HL-60 (cell line): ENCODE results near the gene NPVF.

Source experiments
- DNase-seq, 2 experiments: peaks; one replicate each; pipeline ENCODE4 v3.0.0-alpha.2; 2010 to 2020; ENCODE audit warnings: low read depth in 1 of 2, low spot score in 1 of 2
- H3K27ac ChIP-seq: fragments of 250-450 bp; sonication (Bioruptor Pico); replicated peaks from 2 replicates; pipeline ENCODE4 v1.5.1; 2020; ENCODE audit warnings: mild to moderate bottlenecking, moderate library complexity
- H3K27me3 ChIP-seq: fragments of 250-450 bp; sonication (Bioruptor Pico); 2 replicates; pipeline ENCODE4 v1.5.1; 2021; ENCODE audit warnings: mild to moderate bottlenecking, moderate library complexity; ENCODE audit not compliant: insufficient read depth, poor library complexity, severe bottlenecking
- H3K4me3 ChIP-seq: replicated peaks from 2 replicates; pipeline ENCODE4 v1.5.1; 2011; ENCODE audit warnings: mild to moderate bottlenecking, control low read depth, low read length; ENCODE audit not compliant: insufficient read depth
- GABPA ChIP-seq: IDR thresholded peaks from 2 replicates; pipeline ENCODE4 v1.6.1; 2012; ENCODE audit warnings: low read depth
- POLR2AphosphoS5 ChIP-seq: IDR thresholded peaks from 2 replicates; pipeline ENCODE4 v1.6.1; 2012; ENCODE audit warnings: low read depth
- SPI1 ChIP-seq: IDR thresholded peaks from 2 replicates; pipeline ENCODE4 v1.6.1; 2012; ENCODE audit warnings: low read depth, mild to moderate bottlenecking, borderline replicate concordance
- TF ChIP-seq, protein P1 (sequence below): IDR thresholded peaks from one replicate; pipeline ENCODE4 v1.5.1; 2011; ENCODE audit warnings: low read length, control low read depth, inconsistent platforms; ENCODE audit not compliant: insufficient read depth
- TF ChIP-seq, protein P2 (sequence below): IDR thresholded peaks from 2 replicates; pipeline ENCODE4 v1.6.1; 2012; ENCODE audit warnings: low read depth; ENCODE audit not compliant: insufficient replicate concordance

NPVF gene

DNA sequence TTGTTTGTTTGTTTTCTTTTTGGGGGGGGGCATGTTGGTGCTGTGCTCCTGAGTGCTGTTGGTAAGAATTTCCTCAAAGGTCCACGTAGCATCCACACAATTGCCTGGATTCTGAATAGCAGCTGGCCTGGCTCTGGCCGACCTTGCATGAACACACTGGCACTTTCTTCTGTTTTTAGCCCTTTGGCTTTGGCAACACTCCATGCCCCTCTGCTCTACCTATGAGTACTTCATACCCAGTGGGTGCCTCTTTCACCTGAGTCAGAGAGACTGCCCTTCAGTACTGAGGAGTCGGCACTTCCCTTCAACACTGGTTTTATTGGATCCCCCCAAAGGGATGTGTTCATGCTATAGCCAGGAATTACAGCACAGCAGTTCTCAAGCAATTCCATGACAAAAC, 7.2 kb upstream of the NPVF start:
- Histone ChIP-seq H3K4me3 (no peak overlapping the region), H3K27ac (no peak overlapping the region), H3K27me3 (no peaks in the 10 kb centered on the region)
- DNase-seq, result no peak
- TF ChIP-seq, protein P1, sequence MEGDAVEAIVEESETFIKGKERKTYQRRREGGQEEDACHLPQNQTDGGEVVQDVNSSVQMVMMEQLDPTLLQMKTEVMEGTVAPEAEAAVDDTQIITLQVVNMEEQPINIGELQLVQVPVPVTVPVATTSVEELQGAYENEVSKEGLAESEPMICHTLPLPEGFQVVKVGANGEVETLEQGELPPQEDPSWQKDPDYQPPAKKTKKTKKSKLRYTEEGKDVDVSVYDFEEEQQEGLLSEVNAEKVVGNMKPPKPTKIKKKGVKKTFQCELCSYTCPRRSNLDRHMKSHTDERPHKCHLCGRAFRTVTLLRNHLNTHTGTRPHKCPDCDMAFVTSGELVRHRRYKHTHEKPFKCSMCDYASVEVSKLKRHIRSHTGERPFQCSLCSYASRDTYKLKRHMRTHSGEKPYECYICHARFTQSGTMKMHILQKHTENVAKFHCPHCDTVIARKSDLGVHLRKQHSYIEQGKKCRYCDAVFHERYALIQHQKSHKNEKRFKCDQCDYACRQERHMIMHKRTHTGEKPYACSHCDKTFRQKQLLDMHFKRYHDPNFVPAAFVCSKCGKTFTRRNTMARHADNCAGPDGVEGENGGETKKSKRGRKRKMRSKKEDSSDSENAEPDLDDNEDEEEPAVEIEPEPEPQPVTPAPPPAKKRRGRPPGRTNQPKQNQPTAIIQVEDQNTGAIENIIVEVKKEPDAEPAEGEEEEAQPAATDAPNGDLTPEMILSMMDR, result no peak
- TF ChIP-seq, protein P2, sequence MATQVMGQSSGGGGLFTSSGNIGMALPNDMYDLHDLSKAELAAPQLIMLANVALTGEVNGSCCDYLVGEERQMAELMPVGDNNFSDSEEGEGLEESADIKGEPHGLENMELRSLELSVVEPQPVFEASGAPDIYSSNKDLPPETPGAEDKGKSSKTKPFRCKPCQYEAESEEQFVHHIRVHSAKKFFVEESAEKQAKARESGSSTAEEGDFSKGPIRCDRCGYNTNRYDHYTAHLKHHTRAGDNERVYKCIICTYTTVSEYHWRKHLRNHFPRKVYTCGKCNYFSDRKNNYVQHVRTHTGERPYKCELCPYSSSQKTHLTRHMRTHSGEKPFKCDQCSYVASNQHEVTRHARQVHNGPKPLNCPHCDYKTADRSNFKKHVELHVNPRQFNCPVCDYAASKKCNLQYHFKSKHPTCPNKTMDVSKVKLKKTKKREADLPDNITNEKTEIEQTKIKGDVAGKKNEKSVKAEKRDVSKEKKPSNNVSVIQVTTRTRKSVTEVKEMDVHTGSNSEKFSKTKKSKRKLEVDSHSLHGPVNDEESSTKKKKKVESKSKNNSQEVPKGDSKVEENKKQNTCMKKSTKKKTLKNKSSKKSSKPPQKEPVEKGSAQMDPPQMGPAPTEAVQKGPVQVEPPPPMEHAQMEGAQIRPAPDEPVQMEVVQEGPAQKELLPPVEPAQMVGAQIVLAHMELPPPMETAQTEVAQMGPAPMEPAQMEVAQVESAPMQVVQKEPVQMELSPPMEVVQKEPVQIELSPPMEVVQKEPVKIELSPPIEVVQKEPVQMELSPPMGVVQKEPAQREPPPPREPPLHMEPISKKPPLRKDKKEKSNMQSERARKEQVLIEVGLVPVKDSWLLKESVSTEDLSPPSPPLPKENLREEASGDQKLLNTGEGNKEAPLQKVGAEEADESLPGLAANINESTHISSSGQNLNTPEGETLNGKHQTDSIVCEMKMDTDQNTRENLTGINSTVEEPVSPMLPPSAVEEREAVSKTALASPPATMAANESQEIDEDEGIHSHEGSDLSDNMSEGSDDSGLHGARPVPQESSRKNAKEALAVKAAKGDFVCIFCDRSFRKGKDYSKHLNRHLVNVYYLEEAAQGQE, result no peak
- TF ChIP-seq POLR2AphosphoS5, result no peak
- no peak for TF ChIP-seq GABPA
- no peak for TF ChIP-seq SPI1

DNA sequence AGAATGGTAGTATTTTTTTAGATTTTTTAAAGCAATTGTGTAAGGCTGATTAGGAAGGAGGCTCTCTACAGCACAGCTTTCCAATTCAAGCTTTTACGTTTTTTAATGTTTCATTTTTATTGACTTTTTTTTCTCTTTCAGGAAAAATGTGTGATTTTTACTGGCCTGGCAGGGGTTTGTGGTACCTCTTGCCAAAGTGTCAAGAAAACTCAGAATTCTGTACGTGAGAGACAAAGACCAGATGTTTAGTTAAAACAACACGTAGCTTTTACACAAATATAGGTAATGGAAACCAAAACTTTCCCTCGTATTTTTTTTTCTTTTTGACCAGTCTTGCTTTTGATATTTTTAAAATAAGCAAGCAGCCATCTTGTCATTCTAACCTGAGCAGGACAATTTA, 6.0 kb upstream of the NPVF start:
- H3K4me3 ChIP-seq, result no peak overlapping the region
- DNase-seq, result no peak
- no peak overlapping the region for H3K27ac ChIP-seq
- TF ChIP-seq, protein P2, result no peak
- no peak for TF ChIP-seq SPI1
- TF ChIP-seq POLR2AphosphoS5, result no peak
- no peak for TF ChIP-seq GABPA
- peaks cover 4% of the 10 kb centered on the region for H3K27me3 ChIP-seq

DNA sequence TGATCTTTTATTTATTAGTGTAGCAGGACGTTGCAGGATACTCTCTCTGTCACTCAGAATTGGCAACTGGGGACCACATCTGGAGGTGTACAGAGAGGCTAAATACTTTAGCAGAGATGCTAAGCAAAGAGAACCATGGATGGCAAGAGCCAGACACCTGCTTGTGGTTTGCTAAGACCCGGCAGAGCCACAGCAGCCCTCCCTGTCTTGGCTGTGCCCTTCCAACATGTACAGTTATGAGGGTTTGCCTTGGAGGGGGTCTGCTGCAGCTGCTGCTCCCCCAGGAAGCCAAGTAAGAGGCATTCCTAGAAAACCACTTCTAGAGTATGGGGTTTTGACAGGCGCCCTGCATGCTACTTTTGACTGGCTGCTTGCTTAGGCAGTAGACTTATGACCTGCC, 5.1 kb downstream of the NPVF start:
- no peak for TF ChIP-seq POLR2AphosphoS5
- TF ChIP-seq, protein P2, result no peak
- TF ChIP-seq, protein P1, result no peak
- no peak for TF ChIP-seq SPI1
- TF ChIP-seq GABPA, result no peak
- no peak for DNase-seq
- Histone ChIP-seq H3K27ac (no peak overlapping the region), H3K27me3 (peaks cover 2% of the 10 kb centered on the region), H3K4me3 (no peak overlapping the region)

DNA sequence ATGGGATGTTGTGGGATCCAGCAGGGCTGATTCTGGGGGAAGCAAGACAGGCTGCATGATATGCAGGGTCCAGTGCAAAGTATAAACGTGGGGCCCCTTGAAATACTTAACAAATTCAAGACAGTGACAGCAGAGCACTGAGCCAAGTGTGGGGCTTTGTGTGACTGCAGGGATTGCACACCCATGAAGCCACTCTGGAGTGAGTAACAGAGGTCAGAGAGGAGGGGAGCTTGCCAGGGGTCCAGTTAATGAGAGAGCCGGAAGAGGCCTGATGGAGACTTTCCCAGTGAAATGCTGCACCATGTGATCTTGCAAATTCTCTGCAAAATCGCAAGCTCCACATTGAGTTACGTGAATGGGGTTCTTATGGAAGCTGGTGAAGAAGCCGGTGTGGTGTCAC, 5.6 kb downstream of the NPVF start:
- Histone ChIP-seq H3K4me3 (no peak overlapping the region), H3K27ac (no peak overlapping the region), H3K27me3 (peaks cover 2% of the 10 kb centered on the region)
- no peak for DNase-seq
- no peak for TF ChIP-seq POLR2AphosphoS5
- TF ChIP-seq, protein P1, result no peak
